Endothelial cell (in vitro differentiated cells): ENCODE data around the gene MEDAG. TPM values are rescaled to one million over a fixed set of nuclear protein-coding genes. Genes with fewer than 3 reads are reported as not detected.

Source experiments
- DNase-seq: peaks from one replicate; pipeline ENCODE4 v3.0.0; 2021; ENCODE audit warnings: low spot score
- H3K27ac Mint-ChIP-seq: one replicate; pipeline ENCODE4 v1.8.0; 2021; ENCODE audit warnings: mixed read lengths, inconsistent platforms; ENCODE audit not compliant: unreplicated experiment
- H3K27me3 Mint-ChIP-seq: one replicate; pipeline ENCODE4 v1.8.0; 2021; ENCODE audit warnings: mild to moderate bottlenecking, moderate library complexity, mixed read lengths, inconsistent platforms; ENCODE audit not compliant: unreplicated experiment
- H3K36me3 Mint-ChIP-seq: one replicate; pipeline ENCODE4 v1.8.0; 2021; ENCODE audit warnings: mild to moderate bottlenecking, low read depth, mixed read lengths, inconsistent platforms; ENCODE audit not compliant: unreplicated experiment
- H3K4me1 Mint-ChIP-seq: one replicate; pipeline ENCODE4 v1.8.0; 2021; ENCODE audit warnings: mild to moderate bottlenecking, mixed read lengths, inconsistent platforms; ENCODE audit not compliant: unreplicated experiment
- H3K4me3 Mint-ChIP-seq: one replicate; pipeline ENCODE4 v1.8.0; 2021; ENCODE audit warnings: mild to moderate bottlenecking, mixed read lengths, inconsistent platforms; ENCODE audit not compliant: unreplicated experiment
- H3K9me3 Mint-ChIP-seq: one replicate; pipeline ENCODE4 v1.8.0; 2021; ENCODE audit warnings: mixed read lengths, inconsistent platforms; ENCODE audit not compliant: unreplicated experiment
- CTCF ChIP-seq: fragments of 200-600 bp; sonication (generic); IDR thresholded peaks from one replicate; pipeline ENCODE4 v1.5.0; 2021; ENCODE audit warnings: antibody characterized with exemption; ENCODE audit not compliant: unreplicated experiment
- total RNA-seq: library from RNA; stranded (reverse); fragmentation: NEBNext Ultra II Directional; extraction: Animal tissue kit (Norgen Biotek cat#: 25700); gene quantifications from one replicate; pipeline ENCODE4 v1.2.1, GENCODE V29; 2021; ENCODE audit not compliant: unreplicated experiment

Gene MEDAG
- total RNA-seq, 1 donor from 2014 or later = 0.77 TPM

DNA sequence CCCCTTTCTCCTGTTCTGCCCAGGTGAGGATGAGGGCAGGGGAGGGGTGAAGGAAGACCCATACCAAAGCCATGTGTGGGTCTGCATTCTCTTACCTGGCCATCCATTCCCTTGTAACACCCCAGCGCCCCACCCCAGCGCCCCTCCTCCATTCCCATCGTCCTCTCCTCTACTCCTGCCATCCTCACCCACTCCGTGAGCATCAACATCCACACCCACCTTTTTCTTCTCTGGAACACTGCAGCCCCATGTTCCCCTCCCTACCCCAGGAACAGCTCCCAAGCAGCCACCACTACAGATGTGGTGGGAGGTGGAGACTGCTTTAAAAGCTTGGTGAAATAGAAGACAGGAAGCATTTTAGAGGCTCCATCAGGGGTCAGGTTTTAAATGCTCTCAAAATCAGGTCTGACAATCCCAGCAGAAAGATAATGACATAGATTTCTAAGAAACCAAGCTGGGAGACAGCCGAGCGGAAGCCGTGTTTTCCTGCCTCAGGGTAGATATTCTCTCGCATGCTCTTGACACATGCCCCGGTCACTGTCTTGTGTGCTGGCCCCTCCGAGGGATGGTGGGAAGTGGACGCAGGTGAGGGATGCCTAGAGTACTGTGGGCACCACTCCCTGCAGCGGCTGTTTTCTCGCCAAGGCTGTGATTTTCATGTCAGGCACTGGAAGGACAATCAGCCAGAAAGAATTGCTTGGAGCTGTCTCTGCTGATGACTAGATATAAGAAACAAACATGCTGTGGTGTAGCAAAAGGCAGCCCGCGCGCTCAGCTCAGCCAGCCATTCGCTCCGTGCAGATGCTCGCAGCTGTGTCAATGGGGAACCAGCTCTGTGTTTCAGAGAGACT lies 9.8 kb downstream of the MEDAG start:
- TF ChIP-seq CTCF = no peak
- Mint-ChIP-seq H3K36me3 (no peaks in the 10 kb centered on the region), H3K27ac (no peak overlapping the region)

DNA sequence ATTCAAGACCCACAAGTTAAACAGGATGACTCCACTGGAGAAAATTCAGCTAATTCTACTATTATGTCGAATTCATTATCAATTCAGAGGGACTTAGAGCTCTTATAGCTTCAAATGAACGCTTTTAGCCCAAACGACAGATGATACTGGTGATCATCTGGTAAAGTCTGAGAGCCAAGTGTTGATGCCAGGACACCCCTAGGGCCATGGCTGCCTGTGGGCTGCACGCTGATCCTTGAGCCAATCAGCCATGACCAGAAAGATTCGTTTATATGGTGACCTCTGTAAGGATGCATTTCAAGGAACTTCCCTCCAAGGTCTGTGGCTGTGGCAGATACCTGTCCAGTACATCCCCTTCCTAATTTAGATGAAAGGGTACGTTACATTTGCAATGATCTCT lies 10.9 kb downstream of the MEDAG start:
- no peak for TF ChIP-seq CTCF
- no peak overlapping the region for H3K4me3 Mint-ChIP-seq
- no peaks in the 10 kb centered on the region for H3K27me3 Mint-ChIP-seq
- H3K9me3 Mint-ChIP-seq = no peaks in the 10 kb centered on the region
- H3K4me1 Mint-ChIP-seq = no peaks in the 10 kb centered on the region
- no peak for DNase-seq
- H3K27ac Mint-ChIP-seq = no peak overlapping the region
- no peaks in the 10 kb centered on the region for H3K36me3 Mint-ChIP-seq

More for the DNA sequence above, 9.8 kb downstream of the MEDAG start:
- DNase-seq = no peak
- H3K4me1 Mint-ChIP-seq = no peaks in the 10 kb centered on the region
- no peaks in the 10 kb centered on the region for H3K27me3 Mint-ChIP-seq
- no peaks in the 10 kb centered on the region for H3K9me3 Mint-ChIP-seq
- no peak overlapping the region for H3K4me3 Mint-ChIP-seq

DNA sequence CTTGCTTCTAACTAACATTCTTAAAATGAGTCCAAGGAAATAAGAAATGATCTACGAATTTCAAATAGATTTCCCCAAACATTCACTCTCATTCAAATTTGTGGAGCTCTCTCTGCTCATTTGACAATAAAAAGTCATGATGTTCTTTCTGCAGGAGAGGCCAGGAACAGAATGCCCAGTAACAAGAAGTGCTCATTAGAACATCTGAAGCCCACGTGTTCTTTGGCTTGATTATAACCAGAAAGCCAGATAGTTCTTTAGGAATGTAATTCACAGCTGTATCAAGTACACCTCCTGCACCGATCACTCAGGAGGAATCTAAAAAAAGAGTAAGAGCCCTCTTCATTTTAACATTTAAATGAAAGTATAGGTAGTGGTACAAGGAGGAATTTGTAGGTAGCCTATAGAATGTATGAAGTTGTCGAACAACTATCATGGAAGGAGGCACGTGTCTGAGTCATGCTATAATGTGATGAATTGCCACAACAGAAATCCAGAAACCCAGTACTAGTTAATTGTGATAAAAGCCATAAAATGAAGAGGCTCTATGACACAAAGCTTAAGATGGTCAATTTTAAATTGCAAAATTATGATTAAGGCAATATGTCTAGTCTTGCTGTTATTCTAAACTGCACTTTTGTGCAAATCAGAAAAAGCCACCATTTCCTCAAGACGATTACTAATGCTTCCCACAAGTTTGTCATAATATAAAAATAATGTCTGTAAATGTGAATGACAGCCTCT lies 12.8 kb downstream of the MEDAG start:
- H3K9me3 Mint-ChIP-seq = no peaks in the 10 kb centered on the region
- H3K36me3 Mint-ChIP-seq = no peaks in the 10 kb centered on the region
- no peaks in the 10 kb centered on the region for H3K27me3 Mint-ChIP-seq
- DNase-seq = no peak
- H3K4me3 Mint-ChIP-seq = no peak overlapping the region
- TF ChIP-seq CTCF = no peak
- no peaks in the 10 kb centered on the region for H3K4me1 Mint-ChIP-seq
- H3K27ac Mint-ChIP-seq = no peak overlapping the region

GRCh38 chr13:30920162-30920909 lies 14.3 kb downstream of the MEDAG start:
- Mint-ChIP-seq H3K9me3 (no peaks in the 10 kb centered on the region), H3K36me3 (no peaks in the 10 kb centered on the region), H3K4me3 (no peak overlapping the region), H3K27ac (no peak overlapping the region), H3K27me3 (no peaks in the 10 kb centered on the region), H3K4me1 (no peaks in the 10 kb centered on the region)
- TF ChIP-seq CTCF = no peak
- no peak for DNase-seq
